Osteoblast (primary cell): ENCODE data around the gene USP49. TPM values are rescaled to one million over a fixed set of nuclear protein-coding genes. Genes with fewer than 3 reads are reported as not detected.

Source experiments
- DNase-seq: peaks from one replicate; pipeline ENCODE4 v3.0.0; 2011; ENCODE audit warnings: low spot score, mixed read lengths; ENCODE audit not compliant: insufficient read length; ENCODE audit errors: missing footprints
- H2AFZ ChIP-seq: 2 replicates; pipeline ENCODE4 v1.6.0; 2011; ENCODE audit warnings: mild to moderate bottlenecking, low read length
- H3K27ac ChIP-seq: 2 replicates; pipeline ENCODE4 v1.5.1; 2011; ENCODE audit warnings: mild to moderate bottlenecking, low read depth, low read length, moderate library complexity
- H3K27me3 ChIP-seq: 2 replicates; pipeline ENCODE4 v1.6.0; 2012; ENCODE audit warnings: mild to moderate bottlenecking, control low read depth, inconsistent platforms, low read length, moderate library complexity; ENCODE audit not compliant: insufficient read depth
- H3K36me3 ChIP-seq: 2 replicates; pipeline ENCODE4 v1.5.1; 2011; ENCODE audit warnings: mild to moderate bottlenecking, low read length, control low read depth, moderate library complexity; ENCODE audit not compliant: insufficient read depth
- H3K4me1 ChIP-seq: 2 replicates; pipeline ENCODE4 v1.5.1; 2011; ENCODE audit warnings: mild to moderate bottlenecking, low read length, control low read depth, moderate library complexity; ENCODE audit not compliant: insufficient read depth
- H3K4me2 ChIP-seq: 2 replicates; pipeline ENCODE4 v1.6.0; 2011; ENCODE audit warnings: mild to moderate bottlenecking, low read length; ENCODE audit not compliant: insufficient read depth
- H3K4me3 ChIP-seq: fragments of 200-600 bp; sonication (generic); 3 replicates; pipeline ENCODE4 v1.5.1; 2012; ENCODE audit warnings: mild to moderate bottlenecking, low read length, inconsistent platforms; ENCODE audit not compliant: insufficient read depth
- H3K79me2 ChIP-seq: 2 replicates; pipeline ENCODE4 v1.6.0; 2012; ENCODE audit warnings: mild to moderate bottlenecking, low read length, control low read depth, inconsistent platforms; ENCODE audit not compliant: insufficient read depth
- H3K9me3 ChIP-seq: 2 replicates; pipeline ENCODE4 v1.5.1; 2011; ENCODE audit warnings: low read depth, low read length, control low read depth
- H4K20me1 ChIP-seq: 2 replicates; pipeline ENCODE4 v1.6.0; 2012; ENCODE audit warnings: mild to moderate bottlenecking, low read length, control low read depth; ENCODE audit not compliant: insufficient read depth
- CTCF ChIP-seq: IDR thresholded peaks from 2 replicates; pipeline ENCODE4 v1.5.1; 2011; ENCODE audit warnings: mild to moderate bottlenecking, low read depth, low read length, moderate library complexity; ENCODE audit errors: extremely low read depth
- total RNA-seq: library from RNA; depleted of rRNA; stranded (reverse); fragments of >200 nt; gene quantifications from 2 replicates; pipeline ENCODE4 v1.2.3, GENCODE V29; 2012

The USP49 gene
- total RNA-seq, 1 donor = 3.6 TPM

- Histone ChIP-seq H3K4me3 (no peak overlapping the region), H3K4me1 (peaks cover 44% of the 10 kb centered on the region), H2AFZ (no peak overlapping the region), H3K9me3 (no peaks in the 10 kb centered on the region), H3K79me2 (peaks cover 47% of the 10 kb centered on the region), H3K36me3 (peaks cover 61% of the 10 kb centered on the region), H3K27ac (peak overlapping the region; percentile 50), H4K20me1 (peaks cover 49% of the 10 kb centered on the region), H3K27me3 (no peaks in the 10 kb centered on the region), H3K4me2 (peak overlapping the region; percentile 15)
- DNase-seq = peak; percentile 98
- peak; percentile 90 for TF ChIP-seq CTCF
Measured at GRCh38 chr6:41936073-41936837, 41.1 kb upstream of the USP49 start.

GRCh38 chr6:41935685-41936072 lies 40.5 kb upstream of the USP49 start:
- peak overlapping the region; percentile 42 for H3K27ac ChIP-seq
- H3K4me3 ChIP-seq = no peak overlapping the region
- H3K36me3 ChIP-seq = peaks cover 66% of the 10 kb centered on the region

GRCh38 chr6:41935193-41935574 lies 40.0 kb upstream of the USP49 start:
- Histone ChIP-seq H3K4me3 (no peak overlapping the region), H4K20me1 (peaks cover 46% of the 10 kb centered on the region), H3K36me3 (peaks cover 71% of the 10 kb centered on the region), H3K79me2 (peaks cover 37% of the 10 kb centered on the region), H3K4me1 (peaks cover 40% of the 10 kb centered on the region), H2AFZ (no peak overlapping the region), H3K27me3 (no peaks in the 10 kb centered on the region), H3K9me3 (no peaks in the 10 kb centered on the region), H3K27ac (no peak overlapping the region), H3K4me2 (no peak overlapping the region)
- DNase-seq = no peak
- no peak for TF ChIP-seq CTCF

More at GRCh38 chr6:41935685-41936072, 40.5 kb upstream of the USP49 start:
- no peak for TF ChIP-seq CTCF
- Histone ChIP-seq H3K27me3 (no peaks in the 10 kb centered on the region), H2AFZ (no peak overlapping the region), H3K4me2 (no peak overlapping the region), H3K9me3 (no peaks in the 10 kb centered on the region), H3K4me1 (peaks cover 44% of the 10 kb centered on the region), H4K20me1 (peaks cover 48% of the 10 kb centered on the region), H3K79me2 (peaks cover 42% of the 10 kb centered on the region)
- no peak for DNase-seq

- no peak for TF ChIP-seq CTCF
- Histone ChIP-seq H4K20me1 (peaks cover 41% of the 10 kb centered on the region), H3K27me3 (no peaks in the 10 kb centered on the region), H3K27ac (no peak overlapping the region), H3K4me3 (no peak overlapping the region), H2AFZ (no peak overlapping the region), H3K4me2 (no peak overlapping the region), H3K4me1 (peaks cover 33% of the 10 kb centered on the region), H3K36me3 (peaks cover 78% of the 10 kb centered on the region), H3K79me2 (peaks cover 31% of the 10 kb centered on the region), H3K9me3 (no peaks in the 10 kb centered on the region)
- DNase-seq = no peak
Measured at GRCh38 chr6:41934278-41935192, 39.4 kb upstream of the USP49 start.
